GM13976 (cell line): ENCODE measurements around the gene YIPF5.

Experiments used
- DNase-seq: peaks from one replicate; pipeline ENCODE4 v3.0.0; 2012; ENCODE audit warnings: low spot score
- in situ Hi-C: fragments of 300-500 bp; cut with MboI; formaldehyde crosslinking; loops from one replicate; pipeline ENCODE4 v1.12.0; 2022; ENCODE audit warnings: low sequenced_read_pairs, mixed read lengths, inconsistent platforms; ENCODE audit not compliant: unreplicated experiment
- TF ChIP-seq, protein P1 (sequence below): IDR thresholded peaks from 2 replicates; pipeline ENCODE4 v1.5.1; 2012; ENCODE audit warnings: borderline replicate concordance, mild to moderate bottlenecking; ENCODE audit not compliant: insufficient read depth; ENCODE audit errors: extremely low read depth, missing control alignments, control extremely low read depth

Gene YIPF5

GRCh38 chr5:144187699-144188294 is 17.3 kb upstream of the YIPF5 start:
- in situ Hi-C loops = loop anchor here (10.0 kb wide), 1 partner anchor 1263 kb away; no protein-coding TSS in a partner anchor
- DNase-seq = peak; percentile 63

GRCh38 chr5:144183254-144183889 is 12.9 kb upstream of the YIPF5 start:
- in situ Hi-C loops = loop anchor here (10.0 kb wide), 1 partner anchor 1259 kb away; no protein-coding TSS in a partner anchor
- TF ChIP-seq, protein P1, sequence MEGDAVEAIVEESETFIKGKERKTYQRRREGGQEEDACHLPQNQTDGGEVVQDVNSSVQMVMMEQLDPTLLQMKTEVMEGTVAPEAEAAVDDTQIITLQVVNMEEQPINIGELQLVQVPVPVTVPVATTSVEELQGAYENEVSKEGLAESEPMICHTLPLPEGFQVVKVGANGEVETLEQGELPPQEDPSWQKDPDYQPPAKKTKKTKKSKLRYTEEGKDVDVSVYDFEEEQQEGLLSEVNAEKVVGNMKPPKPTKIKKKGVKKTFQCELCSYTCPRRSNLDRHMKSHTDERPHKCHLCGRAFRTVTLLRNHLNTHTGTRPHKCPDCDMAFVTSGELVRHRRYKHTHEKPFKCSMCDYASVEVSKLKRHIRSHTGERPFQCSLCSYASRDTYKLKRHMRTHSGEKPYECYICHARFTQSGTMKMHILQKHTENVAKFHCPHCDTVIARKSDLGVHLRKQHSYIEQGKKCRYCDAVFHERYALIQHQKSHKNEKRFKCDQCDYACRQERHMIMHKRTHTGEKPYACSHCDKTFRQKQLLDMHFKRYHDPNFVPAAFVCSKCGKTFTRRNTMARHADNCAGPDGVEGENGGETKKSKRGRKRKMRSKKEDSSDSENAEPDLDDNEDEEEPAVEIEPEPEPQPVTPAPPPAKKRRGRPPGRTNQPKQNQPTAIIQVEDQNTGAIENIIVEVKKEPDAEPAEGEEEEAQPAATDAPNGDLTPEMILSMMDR = peak; percentile 40
- DNase-seq = peak; percentile 32

More at GRCh38 chr5:144187699-144188294, 17.3 kb upstream of the YIPF5 start:
- TF ChIP-seq, protein P1 = no peak

- TF ChIP-seq, protein P1 = no peak
- DNase-seq = no peak
- in situ Hi-C loops = no loop called here
Observed at GRCh38 chr5:144179226-144179625, 8.8 kb upstream of the YIPF5 start.

- TF ChIP-seq, protein P1 = no peak
- no peak for DNase-seq
- in situ Hi-C loops = no loop called here
Observed at GRCh38 chr5:144177548-144177947, 7.1 kb upstream of the YIPF5 start.

GRCh38 chr5:144173766-144174165 is 3.3 kb upstream of the YIPF5 start:
- no peak for DNase-seq
- TF ChIP-seq, protein P1 = no peak
- in situ Hi-C loops = no loop called here

- in situ Hi-C loops = no loop called here
- TF ChIP-seq, protein P1 = no peak
- DNase-seq = no peak
Observed at GRCh38 chr5:144169904-144170275, 569 bp downstream of the YIPF5 start.
